ENCODE results near the gene ANKRD33B. TPM values are rescaled to one million over a fixed set of nuclear protein-coding genes. Genes with fewer than 3 reads are reported as not detected.

Gene ANKRD33B
- total RNA-seq, 1 donor from 2014 or later = 0.83 TPM

GRCh38 chr5:10653043-10653442, 89.2 kb downstream of the ANKRD33B start:
- Mint-ChIP-seq H3K36me3 (ENCODE audit: unreplicated experiment) (no peaks in the 10 kb centered on the region), H3K4me1 (ENCODE audit: unreplicated experiment) (no peaks in the 10 kb centered on the region), H3K27me3 (ENCODE audit: unreplicated experiment) (no peaks in the 10 kb centered on the region), H3K4me3 (ENCODE audit: unreplicated experiment) (no peak overlapping the region), H3K27ac (ENCODE audit: unreplicated experiment) (no peak overlapping the region), H3K9me3 (ENCODE audit: unreplicated experiment) (no peaks in the 10 kb centered on the region)
- no peak for DNase-seq (ENCODE audit: extremely low spot score, unreplicated experiment)
- no peak for TF ChIP-seq CTCF (IDR thresholded peaks at IDR 0.05)

GRCh38 chr5:10653751-10654400, 90.0 kb downstream of the ANKRD33B start:
- Mint-ChIP-seq H3K27me3 (ENCODE audit: unreplicated experiment) (no peaks in the 10 kb centered on the region), H3K27ac (ENCODE audit: unreplicated experiment) (no peak overlapping the region), H3K4me3 (ENCODE audit: unreplicated experiment) (no peak overlapping the region), H3K36me3 (ENCODE audit: unreplicated experiment) (no peaks in the 10 kb centered on the region), H3K9me3 (ENCODE audit: unreplicated experiment) (no peaks in the 10 kb centered on the region), H3K4me1 (ENCODE audit: unreplicated experiment) (no peaks in the 10 kb centered on the region)
- TF ChIP-seq CTCF (IDR thresholded peaks at IDR 0.05) = no peak
- DNase-seq (ENCODE audit: extremely low spot score, unreplicated experiment) = no peak

- TF ChIP-seq CTCF (IDR thresholded peaks at IDR 0.05) = no peak
- Mint-ChIP-seq H3K4me1 (ENCODE audit: unreplicated experiment) (no peaks in the 10 kb centered on the region), H3K27me3 (ENCODE audit: unreplicated experiment) (no peaks in the 10 kb centered on the region), H3K9me3 (ENCODE audit: unreplicated experiment) (no peaks in the 10 kb centered on the region), H3K36me3 (ENCODE audit: unreplicated experiment) (no peaks in the 10 kb centered on the region), H3K4me3 (ENCODE audit: unreplicated experiment) (no peak overlapping the region), H3K27ac (ENCODE audit: unreplicated experiment) (no peak overlapping the region)
- no peak for DNase-seq (ENCODE audit: extremely low spot score, unreplicated experiment)
Measured at GRCh38 chr5:10654566-10654965, 90.7 kb downstream of the ANKRD33B start.

- no peak for TF ChIP-seq CTCF (IDR thresholded peaks at IDR 0.05)
- DNase-seq (ENCODE audit: extremely low spot score, unreplicated experiment) = no peak
- H3K4me1 Mint-ChIP-seq (ENCODE audit: unreplicated experiment) = no peaks in the 10 kb centered on the region
- no peaks in the 10 kb centered on the region for H3K9me3 Mint-ChIP-seq (ENCODE audit: unreplicated experiment)
- no peaks in the 10 kb centered on the region for H3K27me3 Mint-ChIP-seq (ENCODE audit: unreplicated experiment)
- H3K27ac Mint-ChIP-seq (ENCODE audit: unreplicated experiment) = no peak overlapping the region
- H3K36me3 Mint-ChIP-seq (ENCODE audit: unreplicated experiment) = no peaks in the 10 kb centered on the region
- H3K4me3 Mint-ChIP-seq (ENCODE audit: unreplicated experiment) = no peak overlapping the region
Measured at GRCh38 chr5:10655161-10655971, 91.5 kb downstream of the ANKRD33B start.

All from osteocyte (in vitro differentiated cells).